Measurements from ENCODE around the gene WDR77. TPM values are rescaled to one million over a fixed set of nuclear protein-coding genes. Genes with fewer than 3 reads are reported as not detected.

The WDR77 gene
- total RNA-seq, 1 experiment from 2014 or later, result 27.7 TPM

DNA sequence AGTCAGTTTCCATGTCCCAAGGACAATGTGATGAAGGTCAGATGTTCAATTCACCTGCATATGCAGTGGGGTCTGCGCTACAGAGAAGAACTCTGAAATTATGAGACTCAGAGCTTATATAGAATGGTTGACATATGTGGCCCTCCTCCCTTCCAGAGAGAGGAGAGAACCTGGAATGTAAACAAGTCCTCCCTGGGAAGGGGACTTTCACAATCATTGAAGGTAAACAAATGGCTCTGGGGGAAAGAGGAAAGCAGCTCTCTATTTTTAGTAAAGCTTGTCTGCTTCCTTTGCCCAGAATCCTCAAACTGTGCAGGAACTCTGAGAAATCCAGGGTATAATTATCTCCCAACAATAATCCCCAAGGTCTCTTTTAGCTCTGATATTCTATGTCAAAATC, 31.3 kb downstream of the WDR77 start:
- H3K36me3 Mint-ChIP-seq (ENCODE audit: insufficient read depth, unreplicated experiment), result no peaks in the 10 kb centered on the region
- DNase-seq, result no peak
- CTCF ChIA-PET, result no interaction called here
- intact Hi-C loops (cut with micrococcal nuclease; ENCODE audit: unreplicated experiment), result no loop called here
- no peak for TF ChIP-seq CTCF (IDR thresholded peaks at IDR 0.05; ENCODE audit: unreplicated experiment)
- no peaks in the 10 kb centered on the region for H3K9me3 Mint-ChIP-seq (ENCODE audit: low read depth, unreplicated experiment)
- H3K4me3 Mint-ChIP-seq (ENCODE audit: low read depth, unreplicated experiment), result no peak overlapping the region
- H3K4me1 Mint-ChIP-seq (ENCODE audit: low read depth, unreplicated experiment), result peaks cover 19% of the 10 kb centered on the region
- no peaks in the 10 kb centered on the region for H3K27me3 Mint-ChIP-seq (ENCODE audit: unreplicated experiment)
- no peak overlapping the region for H3K27ac Mint-ChIP-seq (ENCODE audit: unreplicated experiment)
- no TSS peak for BruUV-seq (replicated peaks)

- Mint-ChIP-seq H3K4me3 (ENCODE audit: low read depth, unreplicated experiment) (no peak overlapping the region), H3K9me3 (ENCODE audit: low read depth, unreplicated experiment) (no peaks in the 10 kb centered on the region), H3K36me3 (ENCODE audit: insufficient read depth, unreplicated experiment) (no peaks in the 10 kb centered on the region), H3K27ac (ENCODE audit: unreplicated experiment) (no peak overlapping the region), H3K27me3 (ENCODE audit: unreplicated experiment) (no peaks in the 10 kb centered on the region), H3K4me1 (ENCODE audit: low read depth, unreplicated experiment) (peaks cover 12% of the 10 kb centered on the region)
- intact Hi-C loops (cut with micrococcal nuclease; ENCODE audit: unreplicated experiment), result no loop called here
- CTCF ChIA-PET, result no interaction called here
- BruUV-seq (replicated peaks), result no TSS peak
- DNase-seq, result no peak
- no peak for TF ChIP-seq CTCF (IDR thresholded peaks at IDR 0.05; ENCODE audit: unreplicated experiment)
These were observed 33.6 kb downstream of the WDR77 start for GRCh38 chr1:111415461-111415860.

- H3K4me3 Mint-ChIP-seq (ENCODE audit: low read depth, unreplicated experiment), result no peak overlapping the region
- H3K27me3 Mint-ChIP-seq (ENCODE audit: unreplicated experiment), result no peaks in the 10 kb centered on the region
- no TSS peak for BruUV-seq (replicated peaks)
- H3K9me3 Mint-ChIP-seq (ENCODE audit: low read depth, unreplicated experiment), result no peaks in the 10 kb centered on the region
- no peak overlapping the region for H3K27ac Mint-ChIP-seq (ENCODE audit: unreplicated experiment)
- intact Hi-C loops (cut with micrococcal nuclease; ENCODE audit: unreplicated experiment), result no loop called here
- peaks cover 12% of the 10 kb centered on the region for H3K4me1 Mint-ChIP-seq (ENCODE audit: low read depth, unreplicated experiment)
- no peak for DNase-seq
- TF ChIP-seq CTCF (IDR thresholded peaks at IDR 0.05; ENCODE audit: unreplicated experiment), result no peak
- no peaks in the 10 kb centered on the region for H3K36me3 Mint-ChIP-seq (ENCODE audit: insufficient read depth, unreplicated experiment)
- CTCF ChIA-PET, result no interaction called here
These were observed 34.3 kb downstream of the WDR77 start for GRCh38 chr1:111414756-111415155.

- TF ChIP-seq CTCF (IDR thresholded peaks at IDR 0.05; ENCODE audit: unreplicated experiment), result no peak
- no TSS peak for BruUV-seq (replicated peaks)
- H3K9me3 Mint-ChIP-seq (ENCODE audit: low read depth, unreplicated experiment), result no peaks in the 10 kb centered on the region
- no peaks in the 10 kb centered on the region for H3K27me3 Mint-ChIP-seq (ENCODE audit: unreplicated experiment)
- DNase-seq, result no peak
- intact Hi-C loops (cut with micrococcal nuclease; ENCODE audit: unreplicated experiment), result no loop called here
- CTCF ChIA-PET, result interaction anchor here (1.0 kb wide), 1 partner anchor 13 kb away, joined by 3 read pairs; no protein-coding TSS in a partner anchor
- H3K36me3 Mint-ChIP-seq (ENCODE audit: insufficient read depth, unreplicated experiment), result no peaks in the 10 kb centered on the region
- H3K27ac Mint-ChIP-seq (ENCODE audit: unreplicated experiment), result no peak overlapping the region
- peaks cover 5% of the 10 kb centered on the region for H3K4me1 Mint-ChIP-seq (ENCODE audit: low read depth, unreplicated experiment)
- H3K4me3 Mint-ChIP-seq (ENCODE audit: low read depth, unreplicated experiment), result no peak overlapping the region
These were observed 36.2 kb downstream of the WDR77 start for GRCh38 chr1:111412839-111413238.

Measured in Calu3 (cell line).